IMR-90 (cell line): Measurements from ENCODE around the gene AUTS2. TPM values are rescaled to one million over a fixed set of nuclear protein-coding genes. Genes with fewer than 3 reads are reported as not detected.

Experiments used
- ATAC-seq: fragments of 200-7000 bp; cut with Tn5 transposase; 2 replicates; pipeline ENCODE4 v1.9.1; 2020; ENCODE audit warnings: low read depth, mild to moderate bottlenecking, moderate library complexity
- BruUV-seq: library from RNA; stranded (reverse); fragments of 400-500 nt; replicated peaks from 2 replicates; lab custom pipeline; 2021; lab: Mats Ljungman, UMichigan
- CTCF ChIA-PET: fragments of 300-600 bp; formaldehyde crosslinking; extraction: SDS; loops from one replicate; lab custom pipeline; 2021; ENCODE audit warnings: antibody characterized with exemption; lab: Yijun Ruan, JAX
- POLR2A ChIA-PET: fragments of 300-600 bp; sonication (Branson Sonifier 250); formaldehyde crosslinking; loops from one replicate; lab custom pipeline; 2022; ENCODE audit warnings: antibody characterized with exemption; ENCODE audit not compliant: unreplicated experiment; lab: Charles Lee
- DNase-seq: peaks from one replicate; pipeline ENCODE4 v3.0.0; 2013
- H2AFZ ChIP-seq: replicated peaks from 2 replicates; pipeline ENCODE3; 2013; ENCODE audit warnings: low read length, mild to moderate bottlenecking; ENCODE audit not compliant: poor library complexity
- H2AK5ac ChIP-seq: 2 replicates; pipeline ENCODE4 v1.6.1; 2013; ENCODE audit warnings: low read depth, low read length, inconsistent platforms
- H2AK9ac ChIP-seq: replicated peaks from 2 replicates; pipeline ENCODE3; 2013; ENCODE audit warnings: mild to moderate bottlenecking, low read depth, low read length, moderate library complexity; ENCODE audit not compliant: poor library complexity
- H2BK120ac ChIP-seq: 2 replicates; pipeline ENCODE4 v1.6.1; 2013; ENCODE audit warnings: low read depth, low read length, inconsistent platforms
- H2BK15ac ChIP-seq: 3 replicates; pipeline ENCODE4 v1.6.1; 2013; ENCODE audit warnings: low read depth, low read length, inconsistent platforms
- H2BK20ac ChIP-seq: 2 replicates; pipeline ENCODE4 v1.6.1; 2013; ENCODE audit warnings: low read depth, mild to moderate bottlenecking, inconsistent platforms, low read length, moderate library complexity
- H2BK5ac ChIP-seq: 2 replicates; pipeline ENCODE4 v1.6.1; 2013; ENCODE audit warnings: mild to moderate bottlenecking, low read depth, low read length, inconsistent platforms; ENCODE audit not compliant: poor library complexity, severe bottlenecking
- H3K14ac ChIP-seq: replicated peaks from 2 replicates; pipeline ENCODE4 v1.6.1; 2013; ENCODE audit warnings: low read depth, low read length, inconsistent platforms
- H3K18ac ChIP-seq: 2 replicates; pipeline ENCODE4 v1.6.1; 2013; ENCODE audit warnings: low read depth, low read length, control low read depth
- H3K23ac ChIP-seq: 2 replicates; pipeline ENCODE4 v1.6.1; 2013; ENCODE audit warnings: low read depth, low read length, inconsistent platforms
- H3K27ac ChIP-seq: 2 replicates; pipeline ENCODE4 v1.5.1; 2013; ENCODE audit warnings: mild to moderate bottlenecking, control low read depth, low read length; ENCODE audit not compliant: insufficient read depth
- H3K27me3 ChIP-seq: 2 replicates; pipeline ENCODE4 v1.6.1; 2013; ENCODE audit warnings: low read length; ENCODE audit not compliant: control insufficient read depth, insufficient read depth
- H3K36me3 ChIP-seq: 2 replicates; pipeline ENCODE4 v1.6.1; 2013; ENCODE audit warnings: low read length, mixed read lengths; ENCODE audit not compliant: control insufficient read depth, insufficient read depth
- H3K4ac ChIP-seq: 2 replicates; pipeline ENCODE4 v1.6.1; 2013; ENCODE audit warnings: low read depth, low read length, inconsistent platforms
- H3K4me1 ChIP-seq: 2 replicates; pipeline ENCODE4 v1.6.1; 2013; ENCODE audit warnings: low read length, mixed read lengths; ENCODE audit not compliant: control insufficient read depth, insufficient read depth
- H3K4me2 ChIP-seq: 2 replicates; pipeline ENCODE4 v1.6.1; 2013; ENCODE audit warnings: low read depth, mild to moderate bottlenecking, control low read depth, low read length, moderate library complexity
- H3K4me3 ChIP-seq: 2 replicates; pipeline ENCODE4 v1.5.1; 2013; ENCODE audit warnings: low read depth, mild to moderate bottlenecking, control low read depth, low read length, moderate library complexity; ENCODE audit not compliant: insufficient read depth
- H3K56ac ChIP-seq: 2 replicates; pipeline ENCODE4 v1.6.1; 2013; ENCODE audit warnings: low read length, inconsistent platforms; ENCODE audit not compliant: insufficient read depth; ENCODE audit errors: extremely low read depth
- H3K79me1 ChIP-seq, 2 experiments: 2 replicates each; pipeline ENCODE4 v1.6.1; 2013; ENCODE audit warnings: low read length in 2 of 2, inconsistent platforms in 1 of 2, low read depth in 1 of 2
- H3K9ac ChIP-seq: 2 replicates; pipeline ENCODE4 v1.6.1; 2013; ENCODE audit warnings: low read depth, low read length, control low read depth
- H3K9me1 ChIP-seq: 2 replicates; pipeline ENCODE4 v1.6.1; 2013; ENCODE audit warnings: low read length, inconsistent platforms; ENCODE audit not compliant: insufficient read depth
- H3K9me3 ChIP-seq: 2 replicates; pipeline ENCODE4 v1.6.1; 2013; ENCODE audit warnings: low read length; ENCODE audit not compliant: control insufficient read depth, insufficient read depth
- H4K20me1 ChIP-seq: 2 replicates; pipeline ENCODE4 v1.6.1; 2013; ENCODE audit warnings: low read length, inconsistent platforms; ENCODE audit not compliant: insufficient read depth
- H4K5ac ChIP-seq: 2 replicates; pipeline ENCODE4 v1.6.1; 2013; ENCODE audit warnings: mild to moderate bottlenecking, low read depth, low read length, control low read depth
- H4K8ac ChIP-seq, 2 experiments: 2 replicates each; pipeline ENCODE4 v1.6.1; 2013; ENCODE audit warnings: low read depth in 2 of 2, low read length in 2 of 2, control low read depth in 1 of 2, inconsistent platforms in 1 of 2
- H4K91ac ChIP-seq: 2 replicates; pipeline ENCODE4 v1.6.1; 2013; ENCODE audit warnings: low read depth, low read length, inconsistent platforms; ENCODE audit not compliant: insufficient read depth
- BHLHE40 ChIP-seq: fragments of 150-350 bp; IDR thresholded peaks from 2 replicates; pipeline ENCODE4 v1.6.1; 2016; ENCODE audit warnings: mild to moderate bottlenecking, low read depth, low read length
- FOS ChIP-seq: fragments of 150-350 bp; IDR thresholded peaks from 2 replicates; pipeline ENCODE4 v1.6.1; 2016; ENCODE audit warnings: low read depth, low read length
- MAFK ChIP-seq: IDR thresholded peaks from 2 replicates; pipeline ENCODE4 v1.6.1; 2012; ENCODE audit warnings: low read depth, low read length, improper control_type of control experiment
- POLR2A ChIP-seq: IDR thresholded peaks from 2 replicates; pipeline ENCODE4 v1.6.1; 2012; ENCODE audit warnings: mild to moderate bottlenecking, low read depth, low read length
- RAD21 ChIP-seq: IDR thresholded peaks from 2 replicates; pipeline ENCODE4 v1.6.1; 2012; ENCODE audit warnings: low read length, improper control_type of control experiment
- RCOR1 ChIP-seq: IDR thresholded peaks from 2 replicates; pipeline ENCODE4 v1.6.1; 2012; ENCODE audit warnings: mild to moderate bottlenecking, low read length, improper control_type of control experiment; ENCODE audit not compliant: insufficient replicate concordance
- SMC3 ChIP-seq: fragments of 150-350 bp; IDR thresholded peaks from 2 replicates; pipeline ENCODE4 v1.6.1; 2016; ENCODE audit warnings: low read depth, mild to moderate bottlenecking, antibody characterized with exemption, low read length, moderate library complexity
- WGBS, 2 experiments: methylation state at CpG; one replicate each; pipeline versions ENCODE4 v1.1.5 to v1.1.7; 2013; ENCODE audit warnings: missing lambda C conversion rate in 2 of 2; ENCODE audit not compliant: insufficient read length in 1 of 2; ENCODE audit errors: extremely low coverage in 2 of 2; 5-methylcytosine and 5-hydroxymethylcytosine counted together
- dilution Hi-C: fragments of 300-500 bp; cut with HindIII; formaldehyde crosslinking; loops from one replicate; pipeline ENCODE4 v1.14.3; 2018; ENCODE audit warnings: low sequenced_read_pairs; ENCODE audit not compliant: unreplicated experiment
- in situ Hi-C: fragments of 300-500 bp; cut with MboI; formaldehyde crosslinking; loops from 3 replicates; pipeline ENCODE4 v1.14.3; 2019; ENCODE audit warnings: low sequenced_read_pairs, inconsistent platforms, mixed read lengths
- intact Hi-C: fragments of 100-400 bp; cut with micrococcal nuclease; formaldehyde crosslinking; loops from 2 replicates; pipeline ENCODE4 v1.10.0; 2022
- polyA plus RNA-seq, 3 experiments: library from polyadenylated mRNA; depleted of rRNA; stranded (reverse); fragments of >200 nt; gene quantifications; 2 replicates each; pipeline ENCODE4 v1.2.3, GENCODE V29; 2012; ENCODE audit warnings: low replicate concordance in 1 of 3
- total RNA-seq: library from RNA; depleted of rRNA; stranded (reverse); fragments of >200 nt; gene quantifications from 2 replicates; pipeline ENCODE4 v1.2.3, GENCODE V29; 2012

Gene AUTS2
- total and polyA plus RNA-seq, 2 of the 4 experiments (the other 2 are of a cell fraction), result 0.90 to 3.0 TPM

GRCh38 chr7:70356787-70357328 is 758.6 kb downstream of the AUTS2 start:
- no peaks in the 10 kb centered on the region for H4K20me1 ChIP-seq
- H3K79me1 ChIP-seq, result no peaks in the 10 kb centered on the region
- H3K27me3 ChIP-seq, result no peaks in the 10 kb centered on the region
- H3K9me1 ChIP-seq, result no peaks in the 10 kb centered on the region
- in situ Hi-C loops, result no loop called here
- ChIA-PET CTCF (no interaction called here), POLR2A (no interaction called here)
- H3K4ac ChIP-seq, result no peak overlapping the region
- no peak for ATAC-seq
- DNase-seq, result no peak
- no TSS peak for BruUV-seq
- intact Hi-C loops, result no loop called here
- H3K27ac ChIP-seq, result no peak overlapping the region
- H3K56ac ChIP-seq, result no peak overlapping the region
- no peak overlapping the region for H2AK5ac ChIP-seq
- no peak overlapping the region for H2BK15ac ChIP-seq
- H3K9me3 ChIP-seq, result no peaks in the 10 kb centered on the region
- no peak overlapping the region for H3K4me3 ChIP-seq
- H4K8ac ChIP-seq, result no peak overlapping the region
- WGBS, 2 experiments, result 40% methylated on average over 1 of the region's 5 CpGs; no CpG with 5 or more reads in 1 of the 2 experiments
- H3K36me3 ChIP-seq, result no peaks in the 10 kb centered on the region
- no peak overlapping the region for H4K91ac ChIP-seq
- H3K9ac ChIP-seq, result no peak overlapping the region
- no peak overlapping the region for H3K14ac ChIP-seq
- no peak overlapping the region for H2BK5ac ChIP-seq
- H4K5ac ChIP-seq, result no peak overlapping the region
- H2BK20ac ChIP-seq, result no peak overlapping the region
- H2BK120ac ChIP-seq, result no peak overlapping the region
- no peak overlapping the region for H3K4me2 ChIP-seq
- H3K23ac ChIP-seq, result no peak overlapping the region
- dilution Hi-C loops, result no loop called here
- H3K4me1 ChIP-seq, result no peaks in the 10 kb centered on the region
- H2AK9ac ChIP-seq, result no peak overlapping the region
- H3K18ac ChIP-seq, result no peak overlapping the region
- TF ChIP-seq RAD21, result no peak
- TF ChIP-seq POLR2A, result no peak
- TF ChIP-seq SMC3, result no peak
- no peak for TF ChIP-seq BHLHE40
- TF ChIP-seq FOS, result no peak
- no peak for TF ChIP-seq RCOR1
- TF ChIP-seq MAFK, result no peak
- H2AFZ ChIP-seq, result no peak overlapping the region
